Neural progenitor cell (in vitro differentiated cells): ENCODE measurements around the gene MRPL47.

Source experiments
- EZH2 ChIP-seq: fragments of 200-600 bp; sonication (generic); IDR thresholded peaks from 2 replicates; pipeline ENCODE4 v1.6.1; 2017; ENCODE audit warnings: antibody characterized with exemption, mild to moderate bottlenecking, moderate library complexity
- EZH2phosphoT487 ChIP-seq: fragments of 200-600 bp; sonication (generic); IDR thresholded peaks from 2 replicates; pipeline ENCODE4 v1.6.1; 2017; ENCODE audit warnings: antibody characterized with exemption
- TF ChIP-seq, protein P1 (sequence below): fragments of 200-600 bp; sonication (generic); IDR thresholded peaks from 2 replicates; pipeline ENCODE4 v1.5.1; 2017; ENCODE audit warnings: antibody characterized with exemption, mild to moderate bottlenecking

GRCh38 chr3:179562591-179563270 is 41.7 kb downstream of the MRPL47 start, which contains the start of gene ACTL6A:
- TF ChIP-seq, protein P1, sequence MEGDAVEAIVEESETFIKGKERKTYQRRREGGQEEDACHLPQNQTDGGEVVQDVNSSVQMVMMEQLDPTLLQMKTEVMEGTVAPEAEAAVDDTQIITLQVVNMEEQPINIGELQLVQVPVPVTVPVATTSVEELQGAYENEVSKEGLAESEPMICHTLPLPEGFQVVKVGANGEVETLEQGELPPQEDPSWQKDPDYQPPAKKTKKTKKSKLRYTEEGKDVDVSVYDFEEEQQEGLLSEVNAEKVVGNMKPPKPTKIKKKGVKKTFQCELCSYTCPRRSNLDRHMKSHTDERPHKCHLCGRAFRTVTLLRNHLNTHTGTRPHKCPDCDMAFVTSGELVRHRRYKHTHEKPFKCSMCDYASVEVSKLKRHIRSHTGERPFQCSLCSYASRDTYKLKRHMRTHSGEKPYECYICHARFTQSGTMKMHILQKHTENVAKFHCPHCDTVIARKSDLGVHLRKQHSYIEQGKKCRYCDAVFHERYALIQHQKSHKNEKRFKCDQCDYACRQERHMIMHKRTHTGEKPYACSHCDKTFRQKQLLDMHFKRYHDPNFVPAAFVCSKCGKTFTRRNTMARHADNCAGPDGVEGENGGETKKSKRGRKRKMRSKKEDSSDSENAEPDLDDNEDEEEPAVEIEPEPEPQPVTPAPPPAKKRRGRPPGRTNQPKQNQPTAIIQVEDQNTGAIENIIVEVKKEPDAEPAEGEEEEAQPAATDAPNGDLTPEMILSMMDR = no peak
- TF ChIP-seq EZH2phosphoT487 (no peak), EZH2 (no peak)
